Activated CD4-positive, alpha-beta T cell treated with anti-CD3 and anti-CD28 coated beads, Interleukin-2, amount 50 U/mL, for 4 hours (primary cell): ENCODE measurements around the gene CAMKMT.

ENCODE experiments used
- DNase-seq, 2 experiments: peaks; one replicate each; pipeline ENCODE4 v3.0.0-alpha.2; 2020

Gene CAMKMT

DNA sequence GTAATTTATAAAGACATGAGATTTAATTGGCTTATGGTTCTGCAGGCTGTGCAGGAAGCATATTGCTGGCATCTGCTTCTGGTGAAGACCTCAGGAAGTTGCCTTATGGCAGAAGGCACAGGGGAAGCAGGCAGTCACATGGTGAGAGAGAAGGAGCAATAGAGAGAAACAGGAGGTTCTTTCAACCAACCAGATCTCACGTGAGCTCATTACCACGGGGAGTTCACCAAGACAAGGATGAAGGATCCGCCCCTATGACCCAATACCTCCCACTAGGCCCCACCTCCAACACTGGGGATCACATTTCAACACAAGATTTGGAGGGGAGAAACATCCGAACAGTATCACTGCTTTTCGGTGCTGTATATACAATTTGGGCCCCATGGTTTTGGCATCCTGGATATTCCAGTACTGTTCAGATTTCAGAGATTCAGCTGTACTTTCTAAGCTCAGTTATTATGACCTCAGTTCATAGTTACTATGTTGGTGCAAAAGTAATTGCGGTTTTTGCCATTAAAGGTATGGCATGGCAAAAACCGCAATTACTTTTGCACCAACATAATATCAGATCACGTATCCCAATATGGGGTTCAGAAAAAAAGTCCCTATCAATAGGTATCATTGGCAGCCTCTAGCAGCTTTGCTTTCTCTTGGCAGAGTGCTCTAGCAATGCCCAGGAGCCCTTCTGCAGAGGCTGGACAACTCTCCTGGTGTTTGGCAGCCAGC, 390.2 kb downstream of the CAMKMT start:
- no peak for DNase-seq

DNA sequence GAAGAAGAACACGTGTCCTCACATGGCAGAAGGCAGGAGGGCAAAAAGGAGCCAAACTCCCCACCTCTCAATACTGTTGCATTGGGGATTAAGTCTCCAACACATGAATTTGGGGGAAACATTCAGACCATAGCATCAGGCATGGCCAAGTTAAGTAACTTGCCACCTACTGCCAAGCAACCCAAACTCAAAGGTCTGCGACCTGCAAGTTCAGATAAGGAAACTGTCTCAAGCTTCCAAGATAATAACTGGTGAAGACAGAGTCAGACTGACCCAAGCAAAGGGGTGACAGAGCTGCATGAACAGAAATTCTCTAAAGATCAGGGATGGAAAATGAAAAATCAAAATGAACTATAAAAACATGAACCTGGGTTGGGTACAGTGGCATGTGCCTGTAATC, 391.0 kb downstream of the CAMKMT start:
- DNase-seq = no peak

DNA sequence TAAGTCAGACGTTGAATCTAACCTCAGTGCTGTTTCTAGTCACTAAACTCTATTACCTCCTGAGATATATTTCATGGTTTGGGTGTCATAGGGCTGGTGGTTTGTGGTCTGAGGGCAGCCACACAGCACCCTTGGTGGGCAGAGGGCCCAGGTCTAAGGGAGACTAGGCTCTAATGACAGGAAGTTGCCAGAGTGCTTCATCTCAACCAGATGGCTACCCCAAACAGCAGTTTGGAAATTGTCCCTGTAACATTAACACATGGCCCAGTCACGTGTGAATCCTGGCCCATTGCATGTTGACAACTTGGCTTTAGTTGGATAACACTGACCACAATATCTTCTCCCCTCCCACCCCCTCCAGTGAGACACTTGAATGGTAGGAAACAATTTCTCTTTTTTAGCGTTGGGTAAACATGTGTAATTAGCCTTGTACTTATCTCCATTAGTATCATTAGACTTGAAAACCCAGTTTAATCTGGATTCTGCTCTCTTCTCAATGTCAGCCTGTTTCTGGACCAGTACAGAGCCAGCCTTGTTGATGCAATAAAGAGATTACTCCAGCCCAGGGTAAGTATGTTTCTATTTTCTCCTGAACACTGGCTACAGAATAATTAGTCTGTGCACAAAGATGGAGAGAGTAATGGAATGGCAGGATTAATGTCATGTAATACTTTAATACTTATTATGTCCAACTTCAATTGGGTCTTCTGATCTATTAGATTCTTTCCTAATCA, 392.0 kb downstream of the CAMKMT start:
- DNase-seq = no peak

DNA sequence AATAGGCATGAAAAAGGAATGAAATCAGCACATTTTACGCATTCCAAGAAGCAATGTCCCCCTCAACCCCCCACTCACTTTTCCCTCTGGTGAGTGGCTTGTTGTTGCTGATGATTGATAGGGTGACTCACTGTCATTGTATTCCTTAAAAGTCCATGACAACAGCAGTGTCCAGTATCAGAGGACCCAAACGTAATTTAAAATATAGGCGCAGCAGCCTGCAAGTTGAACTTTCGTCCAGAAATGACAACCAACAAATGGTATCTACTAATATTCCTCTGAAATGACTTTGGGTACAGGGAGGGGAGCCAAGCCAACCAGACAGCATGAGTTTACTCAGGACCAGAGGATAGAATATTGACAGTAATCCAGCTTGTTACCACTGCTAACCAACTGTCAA, 396.8 kb downstream of the CAMKMT start:
- no peak for DNase-seq

DNA sequence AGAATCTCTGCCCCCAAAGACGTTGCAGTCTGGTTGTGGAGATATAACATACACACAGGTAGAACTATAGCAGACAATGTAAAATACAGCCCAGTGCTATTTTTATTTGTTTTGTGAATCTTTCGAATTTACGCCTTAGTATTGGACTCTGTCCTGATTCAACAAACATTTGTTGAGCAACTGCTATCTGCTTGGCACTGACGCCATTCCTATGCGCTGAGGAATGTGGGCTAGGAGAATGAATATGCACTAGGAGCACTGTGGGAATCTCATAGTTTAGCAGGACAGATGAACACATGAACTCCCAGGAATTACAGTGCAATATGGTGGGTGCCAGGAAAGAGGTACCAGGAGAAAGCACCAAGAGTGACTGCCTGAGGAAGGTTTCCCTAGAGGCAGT, 398.1 kb downstream of the CAMKMT start:
- DNase-seq = no peak

DNA sequence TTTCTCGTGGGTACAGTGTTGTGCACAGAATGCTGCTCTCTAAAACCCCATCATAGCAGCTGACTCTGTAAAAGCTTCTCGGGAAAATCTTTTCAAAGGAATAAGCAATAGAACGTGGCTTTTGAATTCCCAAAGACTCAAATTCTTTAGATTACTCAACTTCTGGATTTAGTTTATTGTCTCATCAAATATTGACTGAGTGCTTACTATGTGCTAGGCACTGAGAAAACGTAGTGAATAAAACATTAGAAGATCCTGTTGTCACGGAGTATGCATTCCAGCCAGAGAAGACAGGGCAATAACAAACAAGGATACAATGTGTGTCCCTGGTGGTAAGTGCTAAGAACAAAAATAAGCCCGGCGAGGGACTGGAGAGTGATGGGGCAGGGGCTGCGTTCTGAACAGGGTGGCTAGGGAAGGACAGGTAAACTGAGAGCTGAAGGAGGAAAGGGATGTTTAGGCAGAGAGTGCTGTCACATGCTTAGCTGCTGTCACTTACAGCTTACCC, 401.6 kb downstream of the CAMKMT start:
- no peak for DNase-seq

DNA sequence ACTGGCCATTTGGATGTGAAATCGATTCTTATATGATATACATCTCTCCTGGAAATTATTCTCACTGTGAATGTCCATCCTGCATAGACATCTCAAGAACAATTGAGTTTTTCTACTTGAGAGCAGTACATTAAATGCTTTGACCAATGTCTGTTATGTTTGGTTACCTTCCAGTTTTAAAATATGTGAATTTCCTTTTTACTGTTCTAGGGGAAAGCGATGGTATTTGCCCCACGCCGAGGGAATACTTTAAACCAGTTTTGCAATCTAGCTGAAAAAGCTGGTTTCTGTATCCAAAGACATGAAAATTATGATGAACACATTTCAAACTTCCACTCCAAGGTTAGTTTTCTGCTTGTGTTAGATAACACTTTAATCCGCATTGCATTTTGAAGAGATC, 404.5 kb downstream of the CAMKMT start:
- DNase-seq = no peak

DNA sequence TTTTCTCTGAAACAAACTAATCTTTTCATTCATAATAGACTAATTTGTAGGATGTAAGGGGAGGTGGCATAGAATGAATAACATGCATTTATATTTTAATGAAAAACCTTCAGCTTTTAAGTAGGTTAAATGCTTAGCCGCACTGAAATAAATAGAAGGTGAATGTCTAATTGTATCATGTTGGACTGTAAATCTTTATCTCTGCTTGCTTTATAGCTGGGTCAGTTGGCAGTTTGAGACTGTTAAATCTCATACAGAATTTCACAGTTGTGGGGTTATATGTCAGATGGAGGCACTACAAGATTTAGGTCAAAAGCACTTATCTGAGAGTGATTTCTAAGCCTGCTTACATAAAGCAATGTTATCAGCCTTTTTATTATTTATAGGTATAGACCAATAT, 405.0 kb downstream of the CAMKMT start:
- DNase-seq = no peak

DNA sequence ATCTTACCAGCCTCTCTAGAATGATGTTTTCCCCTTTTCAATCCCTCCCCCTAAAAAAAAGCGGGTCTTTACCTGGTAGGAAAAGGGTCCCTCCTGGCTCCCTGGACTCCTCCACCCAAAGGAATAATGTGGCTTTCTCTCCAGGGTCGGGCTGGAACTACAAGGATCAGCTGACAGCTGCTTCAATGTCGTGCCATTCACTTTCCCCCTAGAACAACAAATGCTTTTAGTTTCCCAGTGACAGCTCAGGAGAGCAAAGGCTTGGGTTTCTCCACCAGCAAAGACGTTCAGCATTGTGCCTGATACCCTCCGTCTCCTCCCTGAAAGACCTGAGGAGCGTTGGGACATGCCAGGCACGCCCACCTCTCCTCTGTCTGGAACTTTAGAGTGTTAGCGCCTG, 405.9 kb downstream of the CAMKMT start:
- DNase-seq = no peak

DNA sequence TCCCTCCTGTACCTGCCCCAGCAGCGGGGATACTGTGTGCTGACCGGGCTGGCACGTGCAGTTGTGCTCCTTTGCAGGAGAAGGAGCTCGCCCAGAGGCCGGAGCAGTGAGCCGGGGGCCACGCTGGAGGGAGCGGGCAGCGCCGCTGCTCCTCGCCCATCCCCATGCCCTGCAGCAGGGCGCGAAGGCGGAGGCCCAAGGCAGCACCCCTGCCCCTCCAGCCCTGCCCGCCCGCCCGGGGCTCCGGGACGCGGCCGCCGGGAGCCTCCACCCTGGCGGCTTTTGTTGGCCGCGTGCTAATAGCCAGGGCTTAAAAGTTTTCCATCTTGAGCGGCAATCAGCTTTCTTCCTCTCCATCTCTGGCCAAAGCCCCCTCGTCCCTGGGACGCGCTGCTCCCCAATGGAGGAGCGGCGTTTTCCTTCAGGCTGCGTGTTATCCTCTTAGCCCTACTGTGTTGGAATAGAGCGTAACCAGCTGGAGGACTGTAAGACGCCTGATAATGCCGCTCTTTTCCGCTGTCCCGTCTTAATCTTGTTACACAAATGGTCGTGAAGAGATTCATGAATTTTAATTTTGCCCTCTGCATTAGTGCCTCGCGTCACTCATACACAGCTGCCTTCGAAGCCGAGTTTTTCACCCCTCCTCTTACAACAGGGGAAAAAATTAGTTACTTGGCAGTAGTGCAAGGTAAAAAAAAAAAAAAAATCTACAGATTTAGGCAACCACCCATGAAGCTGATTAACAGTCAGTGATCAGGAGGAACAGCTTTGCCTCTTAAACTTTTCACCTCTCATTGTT, 406.9 kb downstream of the CAMKMT start:
- no peak for DNase-seq

DNA sequence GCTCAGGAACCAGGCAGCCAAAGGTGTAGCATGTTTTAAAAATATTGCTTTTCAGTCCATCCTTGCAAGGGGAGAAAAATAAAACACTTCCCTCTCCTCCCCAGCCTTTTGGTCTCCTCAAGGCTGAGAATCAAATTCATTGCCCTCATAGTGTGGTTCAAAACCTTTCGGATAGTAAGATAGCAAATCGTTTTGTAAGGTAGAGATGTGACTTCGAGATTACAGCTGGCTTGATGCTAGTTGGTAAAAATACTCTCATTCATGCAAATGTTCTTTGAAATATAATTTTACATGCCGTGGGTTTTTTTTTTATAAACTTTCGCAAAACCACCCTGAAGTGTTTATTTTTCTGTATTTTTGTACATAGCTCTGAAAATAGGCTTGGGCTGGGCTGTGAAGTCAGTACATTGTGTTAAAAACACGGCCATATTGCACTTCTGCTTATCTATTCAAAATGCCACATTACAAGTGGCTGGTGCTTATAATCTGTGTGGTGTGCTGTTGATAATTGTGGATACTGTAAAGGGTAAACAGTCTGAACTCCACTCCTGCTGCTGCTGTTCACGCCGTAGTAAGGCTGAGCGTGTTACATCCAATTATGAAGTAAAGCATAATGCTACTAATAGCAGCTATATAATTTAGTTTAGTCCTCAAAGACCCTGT, 407.7 kb downstream of the CAMKMT start:
- DNase-seq = no peak

DNA sequence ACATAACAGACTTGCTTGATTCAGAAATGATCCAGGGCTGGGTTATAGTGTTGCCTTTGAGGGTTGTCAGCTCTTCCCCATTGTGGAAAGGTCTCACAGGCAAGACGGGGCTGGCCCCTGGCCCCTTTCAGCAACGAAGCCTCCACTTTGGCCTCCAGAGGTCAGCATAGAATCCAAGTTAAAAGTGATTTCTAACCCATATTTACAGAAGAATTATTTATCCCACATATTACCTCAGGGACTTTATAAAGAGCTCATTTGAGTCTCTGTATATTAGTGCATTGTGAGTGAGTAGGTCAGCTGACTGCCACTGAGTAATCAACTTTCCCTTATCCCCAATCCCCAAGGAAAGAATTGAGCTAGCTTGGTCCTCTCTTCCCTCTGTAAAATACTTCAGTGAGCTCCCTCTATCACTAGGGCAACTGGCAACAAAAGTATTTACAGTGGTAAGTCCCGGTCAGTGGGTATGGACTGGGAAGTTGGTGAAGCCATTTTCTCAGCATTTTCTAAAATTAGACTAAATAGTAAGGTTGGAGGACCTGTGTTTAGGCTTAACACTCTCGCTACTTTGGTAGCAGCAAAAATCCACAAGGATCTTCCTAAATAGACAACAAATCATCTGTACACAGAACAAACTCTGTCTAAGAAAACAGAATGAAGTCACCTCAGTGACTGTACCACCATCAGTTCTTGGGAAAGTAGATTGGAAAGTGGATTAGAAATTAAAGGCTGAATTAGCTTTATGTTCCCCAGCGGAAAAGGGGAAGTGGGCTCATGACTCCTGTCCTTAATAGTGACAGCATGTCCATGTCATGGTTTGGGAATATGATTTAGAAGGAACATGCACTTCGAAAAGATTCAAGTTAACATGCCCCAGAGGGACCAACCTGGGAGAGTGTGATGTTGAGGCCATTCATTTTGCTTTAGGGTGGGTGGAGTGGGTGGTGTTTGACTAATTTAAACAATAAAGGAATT, 408.8 kb downstream of the CAMKMT start:
- no peak for DNase-seq

DNA sequence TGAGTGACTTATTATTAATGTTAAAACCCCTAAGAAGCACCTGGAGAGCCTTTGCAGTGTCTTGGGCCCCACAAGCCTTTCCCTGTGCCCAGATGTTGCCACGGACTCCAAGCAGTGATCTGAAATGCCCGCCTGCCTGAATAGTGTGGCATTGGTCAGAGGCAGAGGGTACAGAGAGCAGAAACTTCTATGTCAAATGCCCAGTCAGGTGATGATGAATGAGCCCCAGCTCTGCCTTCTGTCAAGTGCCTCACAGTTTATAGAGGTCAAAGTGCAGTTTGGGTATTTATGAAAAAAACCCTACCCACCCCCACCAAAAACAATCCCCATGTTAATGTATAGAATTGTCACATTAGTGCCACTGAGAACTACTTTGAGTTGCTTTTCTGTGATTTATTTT, 409.8 kb downstream of the CAMKMT start:
- no peak for DNase-seq

DNA sequence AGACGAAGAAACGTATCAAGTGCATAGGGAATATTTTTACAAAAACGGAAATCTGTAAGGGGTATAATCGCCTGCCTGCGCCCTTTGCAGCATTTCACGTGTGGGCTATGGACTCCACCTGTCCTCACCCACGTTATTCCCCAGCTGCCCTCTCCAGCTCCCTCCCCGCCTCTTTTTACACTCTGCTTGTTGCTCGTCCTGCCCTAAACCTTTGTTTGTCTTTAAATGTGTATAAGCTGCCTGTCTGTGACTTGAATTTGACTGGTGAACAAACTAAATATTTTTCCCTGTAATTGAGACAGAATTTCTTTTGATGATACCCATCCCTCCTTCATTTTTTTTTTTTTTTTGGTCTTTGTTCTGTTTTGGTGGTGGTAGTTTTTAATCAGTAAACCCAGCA, 410.4 kb downstream of the CAMKMT start:
- DNase-seq = no peak

DNA sequence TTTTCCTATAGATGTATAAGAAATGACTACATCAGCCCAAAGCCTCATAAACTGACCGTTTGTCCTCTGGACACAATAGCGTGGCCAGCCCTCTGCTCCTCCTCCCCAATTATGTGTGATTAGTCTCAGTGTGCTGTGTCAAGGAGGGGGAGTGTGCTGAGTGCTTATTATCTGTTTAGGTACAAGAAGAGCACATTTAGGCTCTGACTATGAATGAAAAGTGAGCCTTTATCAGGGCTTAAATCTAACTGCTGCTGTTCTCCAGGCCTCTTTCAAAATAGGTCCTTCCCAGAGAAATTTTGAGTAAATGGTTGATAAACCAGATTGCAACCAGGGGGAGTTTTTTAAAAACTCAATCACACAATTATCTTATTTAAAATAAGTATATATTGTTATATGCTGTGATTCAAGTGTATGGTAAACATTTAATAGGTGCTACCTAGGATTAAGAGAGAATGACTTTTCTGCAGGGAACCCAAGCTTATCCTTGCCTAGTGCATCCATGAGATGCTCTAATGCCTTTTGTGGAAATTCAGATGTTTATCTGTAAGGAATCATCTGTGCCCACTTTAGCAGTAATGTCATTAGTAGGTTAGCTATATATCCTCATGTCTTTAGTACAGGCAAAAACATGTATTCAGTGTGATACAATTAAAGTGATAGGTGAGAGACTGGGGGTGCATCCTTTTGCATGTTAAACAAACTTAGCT, 411.1 kb downstream of the CAMKMT start:
- DNase-seq = no peak

DNA sequence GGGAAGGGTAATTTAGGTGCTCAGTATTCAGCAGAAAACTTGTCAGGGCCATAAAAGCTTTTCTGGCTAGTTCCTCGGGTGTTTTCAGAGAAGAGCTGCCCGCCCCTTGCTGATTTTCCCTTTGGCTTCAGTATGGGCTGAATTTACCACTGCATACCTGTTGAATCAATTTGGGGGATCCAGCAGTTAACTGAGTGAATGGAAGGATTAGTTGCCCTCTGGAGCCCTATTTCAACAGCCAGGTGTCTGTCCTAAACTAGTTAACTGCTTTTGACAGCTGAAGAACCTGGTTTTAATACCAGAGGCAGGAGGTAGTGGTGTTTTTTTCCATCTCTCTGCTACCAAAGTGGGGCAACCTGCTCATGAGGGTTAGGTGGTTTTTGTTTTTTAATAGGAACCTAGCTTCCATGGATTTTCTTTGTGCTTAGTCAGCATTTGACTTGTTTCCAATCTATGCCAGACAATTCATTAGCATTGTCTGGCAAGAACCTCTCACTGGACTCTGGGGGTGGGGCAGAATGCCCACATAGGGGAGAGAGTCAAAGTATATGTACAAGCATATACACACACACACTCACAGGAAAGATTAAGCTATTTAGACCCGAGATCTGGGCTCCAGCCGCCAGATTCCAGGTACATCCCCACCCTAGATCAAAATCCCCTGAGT, 413.2 kb downstream of the CAMKMT start:
- no peak for DNase-seq

DNA sequence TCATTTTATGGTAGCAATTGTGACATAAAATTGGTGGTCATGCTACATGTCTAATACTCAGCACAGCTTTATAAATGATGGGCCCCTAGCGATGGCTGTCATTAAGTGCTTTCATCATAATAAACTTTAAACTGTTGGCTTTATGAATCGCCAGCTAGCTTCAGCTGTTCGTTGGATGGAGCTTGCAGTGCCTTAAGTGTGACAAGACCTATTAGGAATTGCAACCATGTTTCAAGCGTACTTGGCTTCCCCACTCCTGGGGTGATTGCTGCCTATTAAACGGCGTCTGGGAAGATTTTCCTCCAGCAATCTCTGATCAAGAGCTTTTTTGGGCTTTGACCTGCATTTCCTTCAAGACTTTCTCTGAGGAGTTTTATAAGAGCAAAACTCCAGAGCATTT, 415.3 kb downstream of the CAMKMT start:
- DNase-seq = no peak

DNA sequence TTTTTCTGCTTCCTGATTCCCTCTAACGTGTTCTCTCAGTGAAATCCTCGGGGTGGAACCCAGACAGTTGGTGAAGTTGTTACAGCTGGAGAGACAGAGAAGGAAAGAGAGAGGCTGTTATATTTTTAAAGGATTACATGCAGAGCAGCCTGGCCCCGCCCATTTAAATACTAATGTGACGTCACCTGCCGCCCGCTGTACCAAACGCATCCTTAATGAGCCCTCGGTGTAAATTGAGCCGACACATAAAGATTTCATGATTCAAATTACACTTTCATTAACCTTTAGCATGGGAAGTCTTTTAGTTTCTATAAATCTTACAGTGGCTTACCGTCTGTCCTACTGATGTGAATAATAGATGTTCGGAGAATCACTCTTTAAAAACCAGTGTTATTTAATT, 415.8 kb downstream of the CAMKMT start:
- no peak for DNase-seq

DNA sequence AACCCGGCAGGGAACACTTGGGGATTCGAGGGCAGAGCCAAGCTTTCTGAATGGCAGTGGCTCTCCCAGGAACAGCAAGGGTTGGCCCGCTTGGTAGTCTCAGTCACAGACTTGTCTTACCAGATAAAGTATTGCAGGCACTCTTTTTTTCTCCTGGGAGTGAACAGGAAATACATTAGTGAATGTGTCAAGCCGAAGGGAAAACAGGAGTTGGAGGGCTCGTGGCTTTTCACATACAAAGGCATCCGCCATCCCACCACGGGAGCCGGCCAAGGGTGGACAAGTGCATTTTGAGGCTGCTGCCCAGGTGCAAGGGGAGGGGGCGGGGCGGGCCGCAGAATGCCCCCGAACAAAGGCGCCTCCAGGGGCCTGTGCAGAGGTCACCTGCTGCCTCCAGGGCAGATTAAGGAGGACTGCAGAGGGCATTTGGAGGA, 416.5 kb downstream of the CAMKMT start:
- DNase-seq = no peak

DNA sequence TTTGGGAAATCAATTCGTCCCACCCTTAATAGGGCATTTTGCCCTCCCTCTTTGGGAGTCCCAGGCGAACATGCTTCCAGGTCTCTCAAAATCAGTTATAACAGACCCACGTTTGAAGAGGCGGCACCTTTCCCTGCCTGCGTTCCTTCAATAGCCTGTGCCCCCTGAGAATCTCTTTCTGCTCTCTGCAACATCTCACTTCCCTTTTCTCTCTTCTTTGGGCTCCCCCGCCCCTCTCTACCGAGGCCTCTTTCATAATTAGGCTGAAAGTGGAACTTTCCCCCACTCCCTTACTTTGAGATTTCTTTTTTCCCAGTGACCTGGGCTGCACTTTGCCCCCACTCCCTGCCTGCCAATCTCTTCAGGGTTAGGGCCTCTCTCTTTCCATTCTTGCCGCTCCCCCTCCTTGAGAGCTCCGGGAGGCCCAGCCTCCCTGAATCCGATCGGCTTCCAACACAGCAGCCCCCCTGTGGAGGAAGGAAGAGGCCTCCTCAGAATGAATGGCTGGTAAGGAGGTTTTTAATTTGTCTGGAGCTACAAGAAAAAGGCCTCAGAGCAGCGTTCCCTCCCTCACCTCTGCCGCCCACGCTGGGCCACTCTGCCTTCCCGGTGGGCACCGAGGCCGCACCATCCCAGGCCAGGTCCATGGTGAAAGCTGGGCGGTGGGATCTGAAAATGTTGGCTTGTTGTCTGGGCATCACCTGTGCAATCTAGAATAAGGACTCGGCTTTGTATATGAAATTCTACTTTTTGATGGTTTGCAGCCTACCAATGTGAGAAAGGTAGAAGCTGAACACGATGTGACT, 417.1 kb downstream of the CAMKMT start:
- DNase-seq = no peak
